NCI-H2227 (cell line): ENCODE measurements around the gene HBG1.

Experiments
- DNase-seq: peaks from one replicate; lab custom pipeline; 2025; ENCODE audit not compliant: unreplicated experiment; lab: John Stamatoyannopoulos, UW

HBG1 gene

DNA sequence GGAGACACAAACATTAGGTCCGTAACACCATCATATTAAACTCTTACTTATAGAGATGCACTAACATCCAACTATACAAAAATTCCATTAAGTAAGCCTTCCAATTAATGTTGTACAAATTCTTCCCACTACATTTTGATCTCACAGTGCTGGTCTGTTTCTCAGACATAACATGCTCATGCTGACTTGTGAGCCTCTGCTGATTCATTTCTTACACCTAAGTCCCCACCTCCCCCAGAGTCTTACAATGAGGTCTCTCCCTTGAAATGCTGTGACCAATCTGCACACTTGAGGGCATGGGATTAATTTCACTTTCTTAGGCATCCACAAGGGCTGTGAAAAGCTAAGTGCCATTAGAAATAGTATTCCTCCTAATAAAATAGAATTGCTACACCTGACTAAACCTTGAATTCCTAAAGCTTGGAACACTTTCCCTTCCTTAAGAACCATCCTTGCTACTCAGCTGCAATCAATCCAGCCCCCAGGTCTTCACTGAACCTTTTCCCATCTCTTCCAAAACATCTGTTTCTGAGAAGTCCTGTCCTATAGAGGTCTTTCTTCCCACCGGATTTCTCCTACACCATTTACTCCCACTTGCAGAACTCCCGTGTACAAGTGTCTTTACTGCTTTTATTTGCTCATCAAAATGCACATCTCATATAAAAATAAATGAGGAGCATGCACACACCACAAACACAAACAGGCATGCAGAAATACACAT is 2.0 kb downstream of the HBG1 start:
- no peak for DNase-seq

DNA sequence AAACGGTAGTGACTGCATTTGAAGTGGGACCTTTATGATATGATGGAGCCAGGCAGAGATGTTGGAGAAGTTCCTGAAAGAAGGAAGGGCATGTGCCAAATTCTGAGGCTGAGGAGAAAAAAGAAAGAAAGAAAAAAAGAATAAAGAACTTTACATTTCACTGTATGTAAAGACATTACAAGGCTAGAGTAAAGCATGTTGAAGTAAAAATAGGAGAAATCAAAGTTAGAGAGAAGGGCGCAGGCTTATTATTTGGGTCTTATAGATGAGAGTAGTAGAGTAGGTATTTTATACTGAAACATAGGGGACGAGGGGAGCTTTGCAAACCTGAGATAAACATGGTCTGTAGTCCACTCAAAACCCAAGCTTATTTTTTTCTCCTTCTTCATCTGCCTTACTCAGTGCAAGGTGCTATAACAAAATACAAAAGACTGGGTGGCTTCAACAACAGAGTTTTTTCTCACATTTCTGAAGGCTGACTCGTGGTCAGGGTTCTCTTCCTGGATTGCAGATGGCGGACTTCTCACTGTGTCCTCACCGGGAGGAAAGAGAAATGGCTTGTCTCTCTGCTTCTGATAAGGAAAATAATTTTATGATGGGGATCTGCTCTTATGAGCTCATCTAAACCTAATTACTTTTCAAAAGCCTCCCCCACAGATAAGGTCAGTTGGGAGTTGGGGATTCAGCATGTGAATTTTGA is 2.7 kb downstream of the HBG1 start:
- DNase-seq: no peak

DNA sequence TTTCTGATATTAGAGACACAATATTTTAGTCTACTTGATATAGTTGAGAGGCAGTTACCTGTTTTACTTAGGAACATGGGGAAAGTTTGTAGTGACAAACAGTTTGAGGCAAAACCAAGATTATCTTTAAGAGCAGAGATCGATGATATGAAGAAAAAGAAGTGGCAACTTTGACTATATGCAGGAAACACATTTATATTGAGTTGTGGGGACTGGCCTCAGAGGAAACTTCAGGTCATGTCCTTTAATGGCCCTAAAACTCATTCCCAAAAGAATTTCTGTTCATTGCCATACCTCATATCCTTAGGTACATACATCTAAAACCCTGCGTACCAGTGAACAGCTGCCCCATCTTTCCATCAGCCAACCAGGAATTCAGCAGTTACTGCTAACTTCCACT is 4.5 kb downstream of the HBG1 start:
- no peak for DNase-seq

- DNase-seq: no peak
Observed at GRCh38 chr11:5243816-5244180, 5.9 kb downstream of the HBG1 start.

GRCh38 chr11:5242933-5243815 is 6.5 kb downstream of the HBG1 start:
- no peak for DNase-seq

- DNase-seq: no peak
Observed at GRCh38 chr11:5242208-5242607, 7.4 kb downstream of the HBG1 start.

DNA sequence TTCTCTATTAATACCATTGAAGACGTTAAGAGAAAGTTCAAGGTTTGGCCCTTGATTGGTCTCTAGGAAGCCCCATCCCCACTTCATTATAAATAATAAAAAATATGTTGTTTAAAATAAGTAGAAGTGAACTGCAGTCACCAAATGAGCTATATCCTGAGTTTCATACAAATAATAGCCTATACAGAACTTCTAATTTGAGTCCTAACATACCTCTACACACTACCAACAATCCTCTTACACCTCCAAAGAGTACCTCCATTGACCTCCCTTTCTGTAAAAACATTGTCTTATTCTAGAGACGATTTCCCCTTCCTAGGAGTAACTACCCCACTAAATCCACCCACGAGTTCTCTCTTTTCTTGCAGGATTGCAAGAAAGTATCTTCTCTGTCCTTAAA is 8.2 kb downstream of the HBG1 start:
- no peak for DNase-seq

GRCh38 chr11:5240458-5240857 is 9.2 kb downstream of the HBG1 start:
- no peak for DNase-seq

DNA sequence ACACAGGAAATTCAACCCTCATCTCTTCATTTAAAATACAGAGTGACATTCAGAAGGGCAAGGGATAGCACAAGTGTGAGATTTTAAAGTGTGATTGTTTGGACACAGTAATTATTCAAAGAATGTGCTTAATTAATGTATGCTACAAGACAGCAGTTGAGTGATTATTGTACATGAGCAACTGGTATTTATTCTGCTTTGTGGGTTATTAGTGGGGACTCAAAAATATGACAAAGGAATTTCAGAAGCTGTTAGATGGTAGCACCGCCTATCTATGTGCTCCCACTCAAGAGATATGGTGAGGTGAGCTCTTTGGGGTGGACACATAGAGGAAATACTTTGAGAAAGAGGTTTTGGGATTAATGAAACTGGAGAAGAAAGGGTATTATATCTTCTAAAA is 9.6 kb downstream of the HBG1 start:
- no peak for DNase-seq

DNA sequence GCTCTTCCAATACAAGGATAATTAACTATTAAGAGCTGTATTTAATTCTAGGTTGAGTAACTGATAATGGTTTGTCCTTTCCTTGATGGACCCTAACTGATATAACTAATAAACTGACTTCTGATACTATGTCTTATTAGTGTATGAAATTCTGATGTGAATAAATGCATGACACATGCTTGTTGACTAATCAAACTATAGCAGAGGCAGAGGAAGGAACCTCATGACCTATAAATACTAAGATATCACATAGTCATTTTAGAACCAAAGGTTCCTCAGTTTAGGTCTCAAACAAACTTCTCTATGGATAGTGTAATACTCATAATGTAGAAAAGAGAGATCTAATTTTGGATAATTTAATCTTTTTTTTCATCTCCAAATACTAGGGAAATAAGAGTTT is 10.6 kb downstream of the HBG1 start:
- DNase-seq: no peak

- no peak for DNase-seq
Observed at GRCh38 chr11:5238486-5238885, 11.2 kb downstream of the HBG1 start.

DNA sequence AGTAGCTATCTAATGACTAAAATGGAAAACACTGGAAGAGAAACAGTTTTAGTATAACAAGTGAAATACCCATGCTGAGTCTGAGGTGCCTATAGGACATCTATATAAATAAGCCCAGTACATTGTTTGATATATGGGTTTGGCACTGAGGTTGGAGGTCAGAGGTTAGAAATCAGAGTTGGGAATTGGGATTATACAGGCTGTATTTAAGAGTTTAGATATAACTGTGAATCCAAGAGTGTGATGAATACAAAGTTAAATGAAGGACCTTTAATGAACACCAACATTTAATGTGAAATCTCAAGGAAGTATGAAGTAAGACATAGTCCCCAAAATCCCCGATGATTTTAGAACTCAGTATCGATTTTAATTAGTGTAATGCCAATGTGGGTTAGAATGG is 12.2 kb downstream of the HBG1 start:
- no peak for DNase-seq

DNA sequence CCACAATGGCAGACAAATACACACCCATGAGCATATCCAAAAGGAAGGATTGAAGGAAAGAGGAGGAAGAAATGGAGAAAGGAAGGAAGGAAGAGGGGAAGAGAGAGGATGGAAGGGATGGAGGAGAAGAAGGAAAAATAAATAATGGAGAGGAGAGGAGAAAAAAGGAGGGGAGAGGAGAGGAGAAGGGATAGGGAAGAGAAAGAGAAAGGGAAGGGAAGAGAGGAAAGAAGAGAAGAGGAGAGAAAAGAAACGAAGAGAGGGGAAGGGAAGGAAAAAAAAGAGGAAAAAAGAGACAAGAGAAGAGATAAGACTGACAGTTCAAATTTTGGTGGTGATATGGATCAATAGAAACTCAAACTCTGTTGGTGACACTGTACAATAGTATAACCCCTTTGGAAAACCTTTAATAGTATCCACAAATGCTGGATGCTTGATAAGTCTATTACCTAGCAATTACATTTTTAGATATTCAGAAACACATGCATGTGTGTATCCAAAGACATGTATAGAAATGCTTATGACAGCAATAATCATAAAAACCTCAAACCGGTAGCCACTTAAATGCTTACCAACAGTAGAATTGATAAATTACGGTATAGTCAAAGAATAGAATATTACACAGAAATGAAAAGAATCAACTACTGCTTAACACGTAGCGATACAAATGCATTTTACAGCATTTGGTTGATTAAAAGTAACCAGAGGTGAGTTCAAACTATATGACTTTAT is 14.1 kb downstream of the HBG1 start:
- no peak for DNase-seq

DNA sequence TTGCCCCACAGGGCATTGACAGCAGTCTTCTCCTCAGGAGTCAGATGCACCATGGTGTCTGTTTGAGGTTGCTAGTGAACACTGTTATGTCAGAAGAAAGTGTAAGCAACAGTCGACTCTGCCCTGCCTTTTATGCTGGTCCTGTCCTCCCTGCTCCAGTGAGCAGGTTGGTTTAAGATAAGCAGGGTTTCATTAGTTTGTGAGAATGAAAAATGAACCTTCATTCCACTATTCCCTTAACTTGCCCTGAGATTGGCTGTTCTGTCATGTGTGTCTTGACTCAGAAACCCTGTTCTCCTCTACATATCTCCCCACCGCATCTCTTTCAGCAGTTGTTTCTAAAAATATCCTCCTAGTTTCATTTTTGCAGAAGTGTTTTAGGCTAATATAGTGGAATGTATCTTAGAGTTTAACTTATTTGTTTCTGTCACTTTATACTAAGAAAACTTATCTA is 15.2 kb downstream of the HBG1 start, which contains the start of gene HBD:
Gene HBD, minus strand, starts transcription at position 103 of the 454 bp plus-strand sequence. Its CDS starts 50 bp downstream, at position 53.
- no peak for DNase-seq

GRCh38 chr11:5233307-5233706 is 16.4 kb downstream of the HBG1 start:
- DNase-seq: no peak

DNA sequence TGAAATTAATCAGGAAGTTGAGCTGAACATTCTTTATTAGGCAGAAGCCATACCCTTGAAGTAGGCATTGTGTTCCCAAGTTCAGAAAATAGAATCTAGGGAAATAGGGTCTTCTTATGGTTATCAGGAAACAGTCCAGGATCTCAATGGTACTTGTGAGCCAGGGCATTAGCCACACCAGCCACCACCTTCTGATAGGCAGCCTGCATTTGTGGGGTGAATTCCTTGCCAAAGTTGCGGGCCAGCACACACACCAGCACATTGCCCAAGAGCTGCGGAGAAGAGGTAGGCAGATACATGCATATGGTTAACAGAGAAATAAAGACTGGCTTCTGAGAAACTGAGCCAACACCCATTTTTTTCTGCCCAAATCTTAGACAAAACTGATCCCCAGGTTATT is 16.8 kb downstream of the HBG1 start:
- no peak for DNase-seq

DNA sequence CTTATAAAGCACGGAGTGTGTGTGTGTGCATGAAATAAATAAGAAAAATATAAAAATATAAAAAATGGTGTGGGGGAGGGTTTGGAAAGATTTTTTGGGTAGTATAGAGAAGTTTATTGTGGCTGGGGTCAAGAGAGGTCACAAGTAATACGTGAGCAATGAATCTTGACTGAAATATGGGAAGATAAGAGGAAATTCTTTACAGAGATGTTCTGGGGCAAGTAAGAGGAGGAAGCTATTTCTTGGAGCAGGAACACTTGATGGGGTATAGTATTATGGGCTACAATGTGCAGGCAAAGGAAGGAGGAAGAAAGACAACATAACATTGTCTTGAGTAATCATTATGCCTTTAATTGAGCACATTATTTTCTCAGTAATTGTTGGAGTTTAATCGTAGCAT is 17.5 kb downstream of the HBG1 start:
- no peak for DNase-seq

DNA sequence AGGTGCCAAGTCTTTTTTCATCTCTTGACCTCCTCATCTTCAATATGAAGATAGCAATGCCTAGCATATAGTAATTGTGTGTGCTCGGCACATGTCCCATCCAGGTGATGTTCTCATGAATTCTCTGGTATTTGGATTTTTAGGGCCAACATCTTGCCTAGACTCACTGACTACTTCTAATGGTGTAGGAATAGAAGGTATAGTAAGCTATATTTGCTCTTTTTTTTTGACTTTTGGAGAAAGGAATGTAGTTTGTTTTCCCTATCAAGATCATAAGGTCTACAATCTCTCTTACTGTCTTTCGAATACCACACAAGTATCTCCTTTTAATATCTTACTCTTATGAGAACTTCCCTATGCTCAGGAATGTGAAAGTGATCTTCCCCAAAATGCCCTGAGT is 18.5 kb downstream of the HBG1 start:
- DNase-seq: no peak

GRCh38 chr11:5230266-5230665 is 19.4 kb downstream of the HBG1 start:
- DNase-seq: no peak

DNA sequence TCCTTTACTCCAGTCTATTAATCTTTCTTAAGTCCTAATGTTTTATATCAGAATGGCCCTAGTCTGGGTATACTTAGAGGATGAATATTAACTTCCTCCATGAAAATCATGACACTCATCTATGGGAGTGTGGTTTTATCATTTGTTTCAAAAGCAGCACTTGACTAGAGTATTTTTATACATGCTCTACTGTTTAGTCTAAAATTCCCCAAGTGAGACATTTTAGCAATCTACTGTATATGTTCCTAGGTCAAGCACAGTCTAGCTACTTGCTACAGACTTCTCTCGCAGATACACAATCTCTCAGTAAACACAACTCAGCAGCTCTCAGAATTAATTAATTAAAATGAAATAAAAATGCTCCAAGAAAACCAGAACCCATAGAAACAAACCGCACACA is 19.9 kb downstream of the HBG1 start:
- no peak for DNase-seq

DNA sequence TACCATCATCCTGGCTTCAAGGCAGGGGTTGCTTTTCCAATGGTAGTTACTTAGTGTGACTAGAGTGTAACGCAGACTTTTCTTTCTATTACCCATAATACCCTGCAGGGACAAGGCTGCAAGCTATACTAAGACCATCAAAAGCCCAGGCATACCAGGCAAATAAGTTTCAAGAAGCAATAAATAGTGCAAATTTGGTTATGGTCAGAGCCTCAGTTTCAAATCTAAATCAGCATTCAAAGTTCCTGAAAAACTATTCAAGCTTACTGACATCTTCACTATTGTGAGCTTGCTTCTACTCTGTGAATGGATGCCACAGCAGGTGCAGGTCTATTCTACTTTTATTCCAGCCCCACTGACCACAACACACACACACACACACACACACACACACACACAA is 20.3 kb downstream of the HBG1 start:
- DNase-seq: no peak
